GM18499 (cell line): ENCODE data around the gene ARHGAP40.

Experiments used
- ATAC-seq: cut with Tn5 transposase; IDR thresholded peaks from one replicate; pipeline ENCODE4 v1.9.1; 2021; ENCODE audit warnings: moderate number of reproducible peaks; ENCODE audit not compliant: insufficient read depth, unreplicated experiment

Gene ARHGAP40

DNA sequence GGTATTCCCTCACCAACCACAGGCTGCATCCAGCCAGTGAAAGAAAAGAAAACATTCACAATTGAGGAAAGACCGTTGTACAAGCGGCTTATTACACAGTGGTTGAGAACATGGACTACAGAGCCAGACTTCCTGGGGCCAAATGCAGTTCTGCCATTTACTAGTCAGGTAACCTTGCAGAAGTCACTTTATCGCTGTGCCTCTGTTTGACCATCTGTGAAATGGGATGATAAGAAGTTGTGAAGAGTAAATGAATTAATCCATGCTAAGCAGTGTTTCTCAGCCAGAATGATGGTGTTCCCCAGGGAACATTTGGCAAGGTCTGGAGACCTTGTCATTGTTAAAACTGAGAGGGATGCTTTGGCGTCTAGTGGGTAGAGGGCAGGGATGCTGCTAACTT lies 14.8 kb downstream of the ARHGAP40 start:
- ATAC-seq: no peak

DNA sequence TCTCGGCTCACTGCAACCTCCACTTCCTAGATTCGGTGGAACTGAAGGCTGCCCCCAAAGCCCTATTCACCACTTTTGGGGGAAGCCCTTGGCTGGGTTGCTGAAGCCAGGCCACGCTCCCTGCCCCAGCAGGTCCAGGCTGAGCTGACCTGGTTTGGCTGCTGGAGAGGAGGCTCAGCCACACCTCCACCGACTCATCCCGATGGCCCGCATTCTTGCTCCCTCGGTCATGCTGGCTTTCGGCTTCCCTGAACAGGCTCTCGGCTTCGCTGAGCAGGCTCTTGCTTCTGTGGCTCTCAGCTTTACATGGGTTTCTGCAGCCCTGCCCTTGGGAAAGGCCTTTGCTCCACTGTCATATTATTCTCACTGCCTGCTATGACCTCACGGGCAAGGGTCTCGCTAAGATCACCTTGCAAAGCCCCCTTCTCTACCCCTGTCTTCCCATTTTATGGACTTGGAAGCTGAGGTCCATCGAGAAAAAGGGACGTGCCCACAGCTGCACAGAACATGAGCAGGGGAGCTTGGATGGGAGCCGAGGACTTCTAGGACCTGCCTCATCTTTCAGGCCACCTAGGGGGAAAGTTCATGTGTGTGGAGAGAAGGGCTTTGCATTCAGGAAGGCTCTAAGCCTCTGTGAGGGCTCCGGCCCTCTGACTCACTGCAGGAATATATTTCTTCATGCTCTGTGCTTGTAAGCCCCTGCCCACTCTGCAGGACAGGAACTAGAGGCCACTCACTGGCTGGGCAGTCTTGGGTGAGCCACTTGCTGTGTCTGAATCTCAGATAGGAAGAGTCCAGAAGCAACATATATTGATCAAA lies 15.6 kb downstream of the ARHGAP40 start:
- no peak for ATAC-seq

DNA sequence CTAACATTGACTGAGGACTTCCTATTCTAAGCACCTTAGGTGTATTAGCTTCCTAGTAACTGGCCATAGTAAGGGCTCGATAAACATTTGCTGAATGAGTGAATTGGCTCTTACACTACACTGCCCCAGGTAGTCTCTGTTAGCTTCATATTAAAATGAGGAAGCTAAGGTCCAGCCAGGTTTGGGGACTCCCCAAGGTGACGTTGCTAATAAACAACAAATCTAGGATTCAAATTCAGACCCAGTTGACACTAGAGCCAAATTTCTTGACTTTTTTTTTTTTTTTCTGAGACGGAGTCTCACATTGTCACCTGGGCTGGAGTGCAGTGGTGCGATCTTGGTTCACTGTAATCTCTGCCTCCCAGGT lies 16.2 kb downstream of the ARHGAP40 start:
- ATAC-seq: no peak

DNA sequence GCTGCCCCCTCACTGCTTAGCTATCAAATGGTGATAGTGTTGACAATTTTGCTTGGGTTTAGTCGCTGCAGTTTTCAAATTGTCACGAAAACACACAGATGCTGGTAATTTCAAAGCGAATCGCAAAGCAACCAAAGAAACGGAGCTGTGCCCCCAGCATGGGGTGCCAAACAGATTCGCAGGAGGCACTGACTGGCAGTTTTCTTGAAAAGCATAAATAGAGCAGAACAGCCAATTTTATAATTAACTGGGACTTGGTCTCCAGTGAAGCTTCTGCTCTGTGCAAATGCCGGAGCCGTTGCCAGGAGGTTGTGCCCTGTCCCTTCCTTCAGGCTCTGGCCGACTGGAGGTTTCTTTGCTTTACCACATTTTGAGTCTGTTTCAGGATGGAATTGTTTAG lies 18.8 kb downstream of the ARHGAP40 start:
- no peak for ATAC-seq

DNA sequence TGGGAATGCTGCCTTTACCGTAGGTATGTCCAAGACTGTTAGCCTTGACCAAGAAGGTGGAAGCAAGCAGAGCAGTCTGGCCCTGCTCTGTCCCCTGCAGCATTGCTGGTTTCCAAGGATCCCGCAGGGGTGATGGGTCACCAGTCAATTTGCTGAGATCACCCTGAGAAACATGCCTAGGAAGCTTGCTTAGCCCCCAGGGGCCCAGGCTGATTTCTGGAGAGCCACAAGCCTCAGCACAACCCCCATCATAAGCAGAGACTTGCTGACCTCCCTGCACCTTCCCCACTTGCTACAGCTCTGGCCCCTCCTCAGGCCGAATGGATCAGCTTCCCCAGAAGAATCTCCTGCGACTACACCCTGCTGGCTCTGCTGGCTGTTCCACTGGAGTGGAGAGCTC lies 21.5 kb downstream of the ARHGAP40 start:
- ATAC-seq: no peak

DNA sequence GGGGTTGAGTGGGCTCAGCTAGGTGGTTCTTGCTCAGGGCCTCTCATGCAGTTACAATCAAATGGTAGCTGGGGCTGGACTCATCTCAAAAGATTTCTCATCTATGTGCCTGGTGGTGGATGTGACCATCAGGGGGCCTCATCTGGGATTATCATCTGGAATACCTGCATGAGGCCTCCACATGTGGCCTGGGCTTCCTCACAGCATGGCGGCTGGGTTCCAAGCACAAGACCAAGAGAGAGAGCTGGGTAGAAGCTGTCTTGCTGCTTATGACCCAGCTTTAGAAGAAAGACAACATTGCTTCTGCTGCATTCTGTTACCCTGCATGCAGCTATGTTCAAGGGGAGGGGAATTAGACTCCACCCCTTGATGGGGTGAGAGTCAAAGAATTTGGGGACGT lies 22.5 kb downstream of the ARHGAP40 start:
- ATAC-seq: no peak

DNA sequence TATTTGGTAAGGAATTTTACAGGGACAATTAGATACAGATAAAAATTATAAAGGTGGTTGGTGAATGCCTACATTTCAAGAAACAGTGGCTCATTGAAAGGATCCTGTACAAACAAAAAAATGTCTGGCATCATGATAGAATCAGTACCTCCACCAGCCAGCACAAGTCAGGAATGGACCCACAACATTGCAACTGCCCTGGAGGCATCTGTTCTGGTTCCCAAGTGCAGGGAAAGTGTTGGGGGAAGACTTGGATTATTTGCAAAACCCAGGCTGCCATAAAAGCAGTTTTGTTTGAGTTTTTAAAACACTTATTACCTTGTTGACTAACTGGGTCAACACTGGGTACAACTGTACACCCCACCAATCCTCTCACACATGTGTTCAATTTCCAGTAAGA lies 24.3 kb downstream of the ARHGAP40 start:
- ATAC-seq: no peak

DNA sequence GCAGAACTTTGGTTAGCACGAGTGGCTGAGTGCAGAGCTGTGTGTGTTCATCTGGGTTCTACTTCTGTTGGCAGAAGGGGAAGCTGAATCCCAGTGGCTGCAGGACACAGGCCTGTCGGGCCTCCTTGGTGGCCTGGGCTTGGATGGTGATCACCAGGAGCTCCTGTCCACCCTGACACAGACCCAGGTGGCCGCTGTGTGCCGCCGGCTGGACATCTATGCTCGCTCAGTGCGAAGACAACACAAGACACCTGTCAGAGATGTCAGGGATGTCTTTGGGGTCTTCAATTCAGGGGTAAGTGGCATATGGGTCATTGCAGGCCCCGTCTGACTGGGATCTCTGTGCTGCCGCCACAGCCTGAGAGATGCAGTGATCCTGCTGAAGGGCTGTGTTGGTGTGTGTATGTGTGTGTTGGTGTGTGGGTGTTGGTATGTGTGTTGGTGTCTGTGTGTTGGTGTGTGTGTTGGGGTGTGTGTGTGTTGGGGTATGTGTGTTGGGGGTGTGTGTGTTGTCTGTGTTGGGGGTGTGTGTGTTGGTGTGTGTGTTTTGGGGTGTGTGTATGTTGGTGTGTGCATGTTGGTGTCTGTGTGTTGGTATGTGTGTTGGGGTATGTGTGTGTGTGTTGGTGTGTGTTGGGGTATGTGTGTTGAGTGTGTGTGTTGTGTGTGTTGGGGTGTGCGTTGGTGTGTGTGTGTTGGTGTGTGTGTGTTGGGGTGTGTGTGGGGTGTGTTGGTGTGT lies 25.5 kb downstream of the ARHGAP40 start:
- no peak for ATAC-seq

DNA sequence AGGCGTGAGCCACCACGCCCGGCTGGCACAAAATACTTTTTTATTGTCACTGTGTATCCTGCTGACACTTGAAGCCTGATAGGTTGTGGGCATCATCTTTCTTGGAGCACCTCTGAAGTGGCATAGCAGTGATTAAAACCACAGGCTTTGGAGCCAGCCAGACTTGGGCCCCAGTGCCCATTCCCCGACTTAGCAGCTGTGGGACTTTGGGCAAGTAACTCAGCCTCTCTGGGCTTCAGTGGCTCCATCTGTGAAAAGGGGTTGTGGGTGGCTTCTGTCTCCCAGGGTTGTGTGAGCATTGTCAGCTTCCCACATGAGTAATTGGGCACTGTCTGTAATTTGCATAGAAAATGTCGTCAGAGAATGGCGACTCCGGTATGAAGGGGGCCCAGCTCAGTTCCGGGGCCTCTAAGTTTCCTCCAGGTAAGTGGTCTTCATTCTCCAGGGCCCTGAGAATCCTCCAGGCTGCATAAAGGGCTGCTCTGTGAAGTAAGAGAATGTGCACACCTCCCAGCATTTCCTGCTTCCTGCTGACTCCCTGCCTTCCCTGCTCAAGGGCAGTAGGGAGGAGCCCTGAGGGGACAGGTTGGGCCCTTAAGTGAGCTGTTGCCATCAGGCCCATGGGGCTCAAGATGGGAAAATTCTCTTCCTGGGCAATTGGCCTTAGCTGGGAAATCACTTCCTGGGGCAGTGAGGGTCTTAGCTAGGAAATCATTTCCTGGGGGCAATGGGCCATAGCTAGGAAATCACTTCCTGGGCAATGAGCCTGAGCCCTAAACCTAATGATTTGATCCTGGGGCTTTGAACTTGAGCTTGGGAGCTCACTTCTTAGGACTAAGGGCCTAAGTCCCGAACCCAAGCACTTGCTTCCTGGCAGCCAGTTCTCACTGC lies 27.2 kb downstream of the ARHGAP40 start:
- no peak for ATAC-seq

DNA sequence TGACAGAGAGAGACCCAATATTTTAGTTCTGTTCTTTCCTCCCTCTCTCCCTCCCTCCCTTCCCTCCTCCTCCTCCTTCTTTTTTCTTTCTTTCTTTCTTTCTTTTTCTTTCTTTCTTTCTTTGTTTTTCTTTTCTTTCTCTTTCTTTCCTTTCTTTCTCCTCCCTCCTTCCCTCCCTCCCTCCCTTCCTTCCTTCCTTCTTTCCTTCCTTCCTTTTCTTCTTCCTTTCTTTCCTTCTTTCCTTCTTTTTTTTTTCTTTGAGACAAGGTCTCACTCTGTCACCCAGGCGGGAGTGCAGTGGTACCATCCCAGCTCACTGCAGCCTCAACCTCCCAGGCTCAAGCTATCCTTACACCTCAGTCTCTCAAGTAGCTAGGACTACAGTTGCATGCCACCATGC lies 28.4 kb downstream of the ARHGAP40 start:
- no peak for ATAC-seq

DNA sequence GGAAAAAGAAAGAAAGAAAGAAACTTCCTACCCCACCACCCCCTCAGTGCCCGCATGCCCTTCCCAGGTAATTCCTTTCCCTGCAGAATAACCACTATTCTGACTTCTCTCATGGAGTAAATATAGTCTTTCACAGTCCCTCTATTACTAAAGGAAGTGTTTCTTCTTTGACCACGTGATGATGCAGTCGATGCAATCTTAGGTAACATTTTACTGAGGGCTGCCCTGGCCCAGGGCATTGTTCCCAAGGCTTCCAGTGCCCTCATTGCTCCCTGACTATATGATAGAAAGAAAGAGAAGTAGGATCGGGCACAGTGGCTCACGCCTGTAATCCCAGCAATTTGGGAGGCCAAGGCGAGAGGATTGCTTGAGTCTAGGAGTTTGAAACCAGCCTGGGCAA lies 29.1 kb downstream of the ARHGAP40 start:
- no peak for ATAC-seq

DNA sequence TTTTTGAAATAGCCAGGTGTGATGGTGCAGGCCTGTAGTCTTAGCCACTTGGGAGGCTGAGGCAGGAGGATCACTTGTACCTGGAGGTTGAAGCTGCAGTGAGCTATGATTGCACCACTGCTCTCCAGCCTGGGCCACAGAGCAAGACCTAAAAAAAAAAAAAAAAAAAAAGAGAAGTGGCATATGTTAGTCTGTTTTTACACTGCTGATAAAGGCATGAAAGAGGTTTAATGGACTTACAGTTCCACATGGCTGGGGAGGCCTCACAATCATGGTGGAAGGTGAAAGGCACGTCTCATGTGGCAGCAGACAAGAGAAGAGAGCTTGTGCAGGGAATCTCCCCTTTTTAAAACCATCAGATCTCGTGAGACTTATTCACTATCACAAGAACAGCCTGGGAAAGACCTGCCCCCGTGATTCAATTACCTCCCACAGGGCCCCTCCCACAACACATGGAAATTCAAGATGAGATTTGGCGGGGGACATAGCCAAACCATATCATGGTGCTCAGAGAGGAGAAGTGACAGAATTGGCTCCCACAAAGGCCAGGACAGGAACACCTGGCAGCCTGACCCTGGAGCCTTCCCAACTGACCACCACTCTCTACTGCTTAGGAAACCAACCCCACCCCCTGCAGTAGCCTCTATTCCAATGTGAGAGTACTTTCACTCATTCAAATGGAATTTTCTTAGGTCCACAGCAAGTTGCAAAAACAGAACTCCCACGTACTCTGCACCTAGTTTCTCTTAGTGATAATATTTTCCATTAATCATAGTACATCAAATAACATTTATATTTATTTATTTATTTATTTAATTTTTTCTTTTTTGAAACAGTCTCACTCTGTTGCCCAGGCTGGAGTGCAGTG lies 29.8 kb downstream of the ARHGAP40 start:
- ATAC-seq: no peak

DNA sequence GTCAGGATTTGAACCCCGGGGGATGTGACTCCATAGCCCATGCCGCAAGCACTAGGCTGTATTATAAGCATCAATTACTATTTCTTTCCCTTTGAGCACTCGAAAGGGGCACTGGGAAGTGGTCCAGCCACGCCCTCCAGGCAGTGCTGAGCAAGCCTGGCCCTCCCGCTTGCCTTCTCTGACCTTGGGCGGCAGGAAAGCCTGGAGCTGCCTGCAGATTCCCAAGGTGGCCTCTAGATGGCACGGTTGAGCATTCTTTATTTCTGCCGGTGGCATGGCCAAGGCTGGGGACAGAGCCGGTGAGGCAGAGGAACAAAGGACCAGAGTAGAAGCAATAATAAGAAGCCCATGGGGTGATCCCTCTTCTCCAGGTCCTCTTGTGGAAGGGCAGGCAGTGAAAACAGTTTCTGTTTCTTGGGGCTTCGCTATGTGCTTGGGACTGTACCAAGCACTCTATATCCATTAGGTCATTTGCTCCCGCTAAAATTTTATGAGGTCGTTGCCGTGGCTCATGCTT lies 32.0 kb downstream of the ARHGAP40 start:
- no peak for ATAC-seq

DNA sequence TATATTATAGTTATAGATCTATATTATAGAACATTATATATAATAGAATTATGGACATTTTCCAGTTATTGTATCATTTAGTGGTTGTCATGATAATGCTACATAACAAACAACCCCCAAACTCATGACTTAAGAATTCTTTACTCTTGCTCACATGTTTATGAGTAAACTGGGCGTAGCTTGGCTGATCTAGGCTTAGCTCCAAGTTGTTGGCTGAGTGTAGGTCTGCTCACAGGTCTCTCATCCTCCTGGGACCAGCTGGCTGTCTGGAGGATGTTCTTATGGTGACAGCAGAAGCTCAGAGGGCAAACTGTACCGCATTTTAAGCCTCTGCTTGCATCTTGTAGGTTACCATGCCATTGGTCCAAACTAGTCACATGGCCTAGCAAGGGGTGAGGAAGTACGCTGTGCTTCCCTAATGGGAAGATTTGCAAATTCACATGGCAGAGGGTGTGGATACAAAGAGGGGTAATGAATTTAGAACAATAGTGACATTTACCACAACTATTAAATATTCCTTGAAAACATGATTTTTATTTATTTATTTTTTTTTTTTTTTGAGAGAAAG lies 34.2 kb downstream of the ARHGAP40 start:
- ATAC-seq: no peak

DNA sequence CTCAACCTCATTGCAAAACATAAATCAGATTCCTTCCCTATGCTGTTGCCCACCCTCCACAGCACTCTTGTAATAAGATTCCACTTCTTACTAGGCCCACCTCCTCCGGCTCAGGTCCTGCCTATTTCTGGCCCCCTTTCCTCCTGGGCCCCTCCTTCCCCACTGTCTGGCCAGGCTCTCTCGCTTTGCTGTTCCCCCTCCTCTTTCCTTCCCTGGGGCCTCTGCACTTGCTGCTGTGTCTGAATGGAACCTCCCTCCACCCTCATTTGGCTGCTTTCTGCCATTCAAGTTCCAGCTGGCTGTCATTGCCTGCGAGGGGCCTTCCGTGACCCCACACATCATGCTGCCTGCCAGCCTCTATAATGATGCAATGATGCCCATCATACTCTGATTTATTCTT lies 38.9 kb downstream of the ARHGAP40 start:
- no peak for ATAC-seq

DNA sequence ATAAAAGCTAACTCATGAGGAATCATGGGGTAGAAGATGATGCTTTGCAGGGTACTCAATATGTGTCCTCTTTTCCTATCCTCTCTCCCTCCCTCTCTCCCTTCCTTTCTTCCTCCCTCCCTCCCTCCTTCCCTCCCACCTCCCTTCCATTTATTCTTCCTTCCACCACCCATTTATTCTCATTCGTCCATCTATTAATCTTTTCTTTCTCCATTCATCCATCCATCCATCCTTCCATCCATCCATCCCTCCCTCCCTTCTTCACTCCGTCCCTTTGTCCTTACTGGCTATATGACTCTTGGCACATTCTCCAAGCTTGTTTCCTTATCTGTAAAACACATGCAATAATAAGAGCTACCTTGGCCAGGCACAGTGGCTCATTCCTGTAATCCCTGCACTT lies 40.9 kb downstream of the ARHGAP40 start:
- no peak for ATAC-seq

DNA sequence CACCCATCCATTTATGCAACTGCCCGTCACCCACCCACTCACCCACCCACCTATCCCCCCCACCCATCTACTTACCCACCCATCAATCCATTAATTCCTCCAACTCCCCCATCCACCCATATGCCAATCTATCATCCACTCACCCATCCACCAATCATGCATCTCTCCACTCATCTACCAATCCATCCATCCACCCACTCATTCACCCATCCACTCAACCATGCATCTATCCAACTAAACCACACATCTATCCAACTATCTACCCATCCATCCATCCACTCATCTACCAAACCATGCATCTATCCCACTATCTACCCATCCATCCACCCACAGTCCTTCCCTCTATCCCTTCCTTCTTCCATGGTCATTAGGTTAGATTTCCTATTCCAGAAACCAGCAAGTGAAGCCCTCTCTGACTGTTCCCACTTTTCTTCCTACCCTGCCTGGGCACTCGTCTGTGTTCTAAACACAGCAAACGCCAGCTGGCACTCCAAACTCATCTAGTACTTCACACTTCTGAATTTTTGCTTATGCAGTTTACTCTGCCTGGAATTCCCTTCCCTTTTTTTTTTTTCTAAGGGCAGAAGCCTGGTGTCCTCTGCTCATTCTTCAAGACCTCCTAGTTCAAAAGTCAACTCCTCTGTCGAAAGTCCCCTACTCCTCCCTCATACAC lies 43.1 kb downstream of the ARHGAP40 start:
- ATAC-seq: no peak

DNA sequence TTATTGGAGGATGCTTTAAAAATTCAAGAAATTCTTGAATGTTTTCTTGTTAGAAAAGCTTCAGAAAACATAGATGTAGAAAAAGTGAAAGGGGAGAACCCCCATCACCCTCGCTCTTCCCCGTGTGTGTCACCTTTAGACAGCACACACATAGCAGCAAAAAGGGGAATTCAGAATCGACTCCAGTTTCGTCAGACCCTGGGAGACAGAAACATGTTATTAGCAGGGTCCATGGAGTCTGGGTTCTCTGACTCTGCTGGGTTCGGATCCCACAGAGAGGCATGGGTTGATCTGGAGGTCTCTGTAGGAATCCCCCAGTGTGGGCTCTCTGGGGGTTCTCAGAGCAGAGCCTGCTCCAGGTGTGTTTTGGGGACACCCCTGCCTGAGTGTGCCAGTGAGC lies 43.7 kb downstream of the ARHGAP40 start:
- ATAC-seq: no peak
